Measurements from ENCODE around the gene LMNB1. TPM values are rescaled to one million over a fixed set of nuclear protein-coding genes. Genes with fewer than 3 reads are reported as not detected.

LMNB1 gene
- total and polyA plus RNA-seq, 4 donors: 1.1 to 8.9 (median 4.1) TPM

DNA sequence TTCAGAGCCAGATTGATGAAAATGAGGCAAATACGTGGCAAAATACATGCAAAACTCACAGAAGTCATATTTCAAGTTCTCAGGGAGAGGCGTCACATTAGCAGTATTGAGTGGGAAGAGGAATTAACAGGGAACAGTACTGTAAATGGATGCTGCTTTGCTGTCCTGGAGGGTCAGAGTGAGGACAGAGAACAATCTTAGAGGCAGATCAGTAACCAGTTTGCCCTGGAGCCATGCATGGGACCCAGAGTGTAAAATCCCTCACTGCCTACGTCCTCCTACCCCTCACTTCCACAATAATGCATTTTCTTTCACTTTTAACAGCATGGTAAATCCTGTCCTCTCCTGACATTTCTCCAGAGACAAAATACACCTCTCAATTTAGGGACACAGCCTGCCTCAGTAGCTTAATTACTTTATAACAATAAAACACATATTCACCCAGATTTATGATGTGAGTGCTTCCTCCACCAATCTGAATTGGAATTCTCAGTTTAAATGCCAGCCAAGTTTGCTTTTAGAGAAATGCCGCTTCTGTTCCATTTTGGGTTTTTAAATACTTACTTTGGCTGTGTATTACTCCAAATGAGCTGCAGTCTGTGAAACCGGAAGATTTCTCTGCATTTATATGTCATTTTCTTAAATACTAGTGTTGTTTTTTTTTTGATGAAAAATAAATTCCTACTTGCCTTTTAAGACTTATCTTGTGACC is 70.0 kb downstream of the LMNB1 start:
- no peaks in the 10 kb centered on the region for H3K4me1 ChIP-seq (ENCODE audit: control insufficient read depth in 1 of 2, insufficient read depth in 2 of 2, low read length in 2 of 2)
- H3K36me3 ChIP-seq (ENCODE audit: control insufficient read depth in 1 of 2, insufficient read depth in 2 of 2, low read length in 1 of 2): no peaks in the 10 kb centered on the region
- intact Hi-C loops (cut with DNase I): no loop called here
- H3K4me3 ChIP-seq (ENCODE audit: low read length in 2 of 2): no peak overlapping the region
- DNase-seq (no peak), ATAC-seq (ENCODE audit: low FRiP score) (no peak)
- WGBS, 2 donors: 28 to 35% methylated on average over 5 of the region's 5 CpGs
- H3K27ac ChIP-seq (ENCODE audit: low read depth in 1 of 2, low read length in 2 of 2): no peak overlapping the region
- no peaks in the 10 kb centered on the region for H3K9me3 ChIP-seq (ENCODE audit: control insufficient read depth, low read length)
- H3K27me3 ChIP-seq (ENCODE audit: control insufficient read depth in 1 of 2, insufficient read depth in 2 of 2, low read length in 1 of 2): no peaks in the 10 kb centered on the region

DNA sequence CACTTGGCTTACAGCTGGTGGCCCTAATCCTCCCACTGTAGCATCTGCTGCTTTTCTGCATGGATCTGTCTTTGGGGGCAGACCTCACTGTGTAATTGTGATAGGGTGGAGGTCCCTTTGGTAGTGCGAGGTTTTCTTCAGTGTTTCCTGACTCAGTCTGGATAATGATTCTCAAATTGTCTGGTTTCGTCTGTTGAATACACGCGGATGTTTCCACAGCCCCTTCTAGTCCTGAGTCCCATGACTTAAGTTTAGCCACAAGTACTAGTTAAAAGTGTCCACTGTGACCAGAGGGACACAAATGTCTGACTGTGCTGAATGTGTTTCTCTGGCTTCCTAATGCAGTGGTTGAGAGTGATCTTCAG is 70.5 kb downstream of the LMNB1 start:
- no peak overlapping the region for H3K27ac ChIP-seq (ENCODE audit: low read depth in 1 of 2, low read length in 2 of 2)
- peak; percentile 47 for ATAC-seq (ENCODE audit: low FRiP score)
- no peaks in the 10 kb centered on the region for H3K27me3 ChIP-seq (ENCODE audit: control insufficient read depth in 1 of 2, insufficient read depth in 2 of 2, low read length in 1 of 2)
- intact Hi-C loops (cut with DNase I): no loop called here
- DNase-seq: no peak
- no peaks in the 10 kb centered on the region for H3K4me1 ChIP-seq (ENCODE audit: control insufficient read depth in 1 of 2, insufficient read depth in 2 of 2, low read length in 2 of 2)
- no peak overlapping the region for H3K4me3 ChIP-seq (ENCODE audit: low read length in 2 of 2)
- no peaks in the 10 kb centered on the region for H3K36me3 ChIP-seq (ENCODE audit: control insufficient read depth in 1 of 2, insufficient read depth in 2 of 2, low read length in 1 of 2)
- H3K9me3 ChIP-seq (ENCODE audit: control insufficient read depth, low read length): no peaks in the 10 kb centered on the region
- WGBS, 2 donors: 50 to 71% methylated on average over 4 of the region's 4 CpGs

DNA sequence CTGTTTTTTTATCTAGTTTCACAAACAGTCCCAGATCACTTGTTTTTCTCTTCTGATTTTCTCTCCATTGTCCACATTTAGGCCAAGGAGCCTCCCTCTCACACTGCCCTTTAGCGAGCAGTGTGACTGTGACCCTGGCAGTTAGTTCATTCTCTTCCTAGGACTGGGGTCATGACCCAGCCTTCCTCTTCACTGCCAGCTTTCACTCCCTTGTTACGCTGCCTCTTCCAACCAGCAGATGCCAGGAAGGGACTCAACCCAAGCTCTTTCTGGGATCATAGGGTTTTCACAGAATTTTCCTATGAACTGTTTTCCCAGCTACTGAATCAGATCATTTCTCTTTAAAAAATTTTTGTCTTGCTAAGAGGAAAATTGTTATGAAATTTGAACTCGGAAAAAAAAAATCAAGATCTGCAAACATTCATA is 70.9 kb downstream of the LMNB1 start:
- Histone ChIP-seq H3K36me3 (ENCODE audit: control insufficient read depth in 1 of 2, insufficient read depth in 2 of 2, low read length in 1 of 2) (no peaks in the 10 kb centered on the region), H3K4me3 (ENCODE audit: low read length in 2 of 2) (no peak overlapping the region), H3K27me3 (ENCODE audit: control insufficient read depth in 1 of 2, insufficient read depth in 2 of 2, low read length in 1 of 2) (no peaks in the 10 kb centered on the region), H3K4me1 (ENCODE audit: control insufficient read depth in 1 of 2, insufficient read depth in 2 of 2, low read length in 2 of 2) (no peaks in the 10 kb centered on the region), H3K9me3 (ENCODE audit: control insufficient read depth, low read length) (no peaks in the 10 kb centered on the region), H3K27ac (ENCODE audit: low read depth in 1 of 2, low read length in 2 of 2) (no peak overlapping the region)
- intact Hi-C loops (cut with DNase I): no loop called here
- 32 to 58% methylated on average over 3 of the region's 3 CpGs for WGBS, 2 donors
- ATAC-seq (ENCODE audit: low FRiP score) (peak; percentile 63), DNase-seq (no peak)

DNA sequence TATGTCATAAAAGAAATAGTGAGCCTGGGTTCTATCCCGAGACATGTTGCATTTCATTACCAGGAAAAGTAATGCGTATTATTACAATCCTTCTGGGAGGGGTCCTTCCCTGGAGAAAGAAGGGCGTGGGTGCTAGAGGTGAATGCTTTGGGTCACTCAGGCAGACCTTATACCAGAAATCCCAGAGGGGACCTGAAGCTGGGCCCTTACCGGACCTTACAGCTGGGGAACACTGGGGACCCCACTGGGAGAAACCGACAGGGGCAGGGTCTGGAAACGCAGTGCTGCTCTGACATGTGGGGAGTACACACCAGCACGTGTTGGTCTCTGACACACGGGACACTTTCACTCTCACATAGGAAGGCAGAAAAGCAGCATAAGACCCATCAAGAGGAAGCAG is 71.3 kb downstream of the LMNB1 start:
- intact Hi-C loops (cut with DNase I): no loop called here
- H3K27me3 ChIP-seq (ENCODE audit: control insufficient read depth in 1 of 2, insufficient read depth in 2 of 2, low read length in 1 of 2): no peaks in the 10 kb centered on the region
- H3K4me3 ChIP-seq (ENCODE audit: low read length in 2 of 2): no peak overlapping the region
- no peak overlapping the region for H3K27ac ChIP-seq (ENCODE audit: low read depth in 1 of 2, low read length in 2 of 2)
- WGBS, 2 donors: 81 to 88% methylated on average over 8 of the region's 8 CpGs
- DNase-seq: no peak
- no peaks in the 10 kb centered on the region for H3K9me3 ChIP-seq (ENCODE audit: control insufficient read depth, low read length)
- no peaks in the 10 kb centered on the region for H3K4me1 ChIP-seq (ENCODE audit: control insufficient read depth in 1 of 2, insufficient read depth in 2 of 2, low read length in 2 of 2)
- no peaks in the 10 kb centered on the region for H3K36me3 ChIP-seq (ENCODE audit: control insufficient read depth in 1 of 2, insufficient read depth in 2 of 2, low read length in 1 of 2)
- peak; percentile 43 for ATAC-seq (ENCODE audit: low FRiP score)

DNA sequence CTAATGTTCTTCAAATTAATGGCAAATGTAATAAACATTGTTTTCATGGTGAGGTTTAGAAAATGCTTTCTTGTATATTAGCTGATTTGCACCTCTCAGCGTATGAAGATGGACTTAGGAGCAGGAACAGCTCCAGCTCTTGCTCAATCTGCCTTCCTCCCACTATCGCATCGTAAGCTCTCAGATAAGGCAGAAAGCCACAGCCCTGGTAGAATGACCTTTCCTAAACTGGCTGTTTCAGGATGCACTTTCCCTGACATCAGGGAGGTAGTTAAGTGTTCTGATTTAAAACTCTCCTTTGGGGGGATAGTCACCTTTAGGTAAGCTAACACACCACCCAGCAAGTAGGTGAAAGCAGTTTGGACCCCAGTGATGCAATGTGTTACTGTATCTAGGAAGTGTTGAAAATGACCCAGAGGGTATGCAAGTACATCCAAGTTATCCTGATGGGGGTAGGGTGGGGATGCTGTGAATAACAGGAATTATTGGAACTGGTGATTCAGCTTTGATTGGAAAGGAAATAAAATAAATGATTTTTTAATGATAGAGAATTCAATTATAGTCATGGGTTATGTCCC is 72.3 kb downstream of the LMNB1 start:
- peak; percentile 56 for ATAC-seq (ENCODE audit: low FRiP score)
- intact Hi-C loops (cut with DNase I): no loop called here
- WGBS, 2 donors: 82 to 93% methylated on average over 3 of the region's 3 CpGs
- Histone ChIP-seq H3K27ac (ENCODE audit: low read depth in 1 of 2, low read length in 2 of 2) (no peak overlapping the region), H3K27me3 (ENCODE audit: control insufficient read depth in 1 of 2, insufficient read depth in 2 of 2, low read length in 1 of 2) (no peaks in the 10 kb centered on the region), H3K4me3 (ENCODE audit: low read length in 2 of 2) (no peak overlapping the region), H3K36me3 (ENCODE audit: control insufficient read depth in 1 of 2, insufficient read depth in 2 of 2, low read length in 1 of 2) (no peaks in the 10 kb centered on the region), H3K4me1 (ENCODE audit: control insufficient read depth in 1 of 2, insufficient read depth in 2 of 2, low read length in 2 of 2) (no peaks in the 10 kb centered on the region), H3K9me3 (ENCODE audit: control insufficient read depth, low read length) (no peaks in the 10 kb centered on the region)
- no peak for DNase-seq

DNA sequence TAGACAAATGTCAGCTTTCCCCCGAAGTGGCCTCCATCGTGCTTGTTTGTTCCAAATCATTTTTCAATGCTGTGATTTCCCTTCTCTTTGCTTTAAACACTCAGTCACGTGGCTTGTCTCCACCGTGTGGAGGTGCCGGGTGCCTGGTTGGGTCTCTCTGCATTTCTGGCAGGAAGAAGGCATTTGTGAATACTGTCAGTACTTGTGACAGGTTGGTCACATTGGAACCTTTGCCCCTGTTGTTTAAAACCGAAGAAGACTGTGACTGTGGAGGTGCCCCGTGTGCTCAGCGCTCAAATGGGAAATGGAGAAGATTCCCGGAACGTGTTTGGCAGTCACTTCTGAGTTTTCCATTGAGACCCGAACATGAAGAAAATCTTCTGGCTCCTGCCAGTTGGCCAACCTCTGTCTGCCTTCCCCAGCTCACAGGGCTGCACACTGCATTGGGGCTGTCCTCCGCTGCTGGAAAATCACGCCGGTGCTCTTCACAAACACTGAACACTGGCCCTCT is 74.6 kb downstream of the LMNB1 start:
- WGBS, 2 donors: 16 to 28% methylated on average over 14 of the region's 14 CpGs
- Histone ChIP-seq H3K4me1 (ENCODE audit: control insufficient read depth in 1 of 2, insufficient read depth in 2 of 2, low read length in 2 of 2) (no peaks in the 10 kb centered on the region), H3K4me3 (ENCODE audit: low read length in 2 of 2) (no peak overlapping the region), H3K27ac (ENCODE audit: low read depth in 1 of 2, low read length in 2 of 2) (no peak overlapping the region), H3K27me3 (ENCODE audit: control insufficient read depth in 1 of 2, insufficient read depth in 2 of 2, low read length in 1 of 2) (no peaks in the 10 kb centered on the region), H3K9me3 (ENCODE audit: control insufficient read depth, low read length) (no peaks in the 10 kb centered on the region), H3K36me3 (ENCODE audit: control insufficient read depth in 1 of 2, insufficient read depth in 2 of 2, low read length in 1 of 2) (no peaks in the 10 kb centered on the region)
- ATAC-seq (ENCODE audit: low FRiP score) (peak; percentile 72), DNase-seq (no peak)
- intact Hi-C loops (cut with DNase I): no loop called here

DNA sequence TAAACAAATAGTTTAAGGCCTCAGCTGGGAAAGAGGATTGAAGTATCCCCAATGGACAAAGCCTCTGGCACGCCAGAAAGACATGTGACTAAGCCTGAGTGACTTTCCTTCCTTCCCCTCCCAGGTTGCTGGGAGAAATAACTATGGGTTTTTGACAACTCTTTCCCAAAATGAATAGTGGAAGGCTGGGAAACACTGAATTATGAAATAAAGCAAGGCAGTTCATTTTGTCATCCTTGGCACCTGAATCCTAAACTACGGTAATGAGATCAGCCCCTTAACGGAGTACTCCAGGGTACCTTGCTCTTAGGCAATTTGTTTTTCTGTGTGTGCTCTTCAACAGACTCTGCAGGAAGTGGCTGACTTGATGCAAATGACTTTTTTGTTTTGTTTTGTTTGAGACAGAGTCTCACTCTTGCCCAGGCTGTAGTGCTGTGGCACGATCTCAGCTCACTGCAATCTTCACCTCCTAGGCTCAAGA is 75.2 kb downstream of the LMNB1 start:
- Histone ChIP-seq H3K36me3 (ENCODE audit: control insufficient read depth in 1 of 2, insufficient read depth in 2 of 2, low read length in 1 of 2) (no peaks in the 10 kb centered on the region), H3K4me1 (ENCODE audit: control insufficient read depth in 1 of 2, insufficient read depth in 2 of 2, low read length in 2 of 2) (no peaks in the 10 kb centered on the region), H3K9me3 (ENCODE audit: control insufficient read depth, low read length) (no peaks in the 10 kb centered on the region), H3K27ac (ENCODE audit: low read depth in 1 of 2, low read length in 2 of 2) (no peak overlapping the region), H3K27me3 (ENCODE audit: control insufficient read depth in 1 of 2, insufficient read depth in 2 of 2, low read length in 1 of 2) (no peaks in the 10 kb centered on the region), H3K4me3 (ENCODE audit: low read length in 2 of 2) (no peak overlapping the region)
- ATAC-seq (ENCODE audit: low FRiP score): peak; percentile 51
- intact Hi-C loops (cut with DNase I): no loop called here
- DNase-seq: no peak
- WGBS, 2 donors: 5 to 11% methylated on average over 4 of the region's 4 CpGs

DNA sequence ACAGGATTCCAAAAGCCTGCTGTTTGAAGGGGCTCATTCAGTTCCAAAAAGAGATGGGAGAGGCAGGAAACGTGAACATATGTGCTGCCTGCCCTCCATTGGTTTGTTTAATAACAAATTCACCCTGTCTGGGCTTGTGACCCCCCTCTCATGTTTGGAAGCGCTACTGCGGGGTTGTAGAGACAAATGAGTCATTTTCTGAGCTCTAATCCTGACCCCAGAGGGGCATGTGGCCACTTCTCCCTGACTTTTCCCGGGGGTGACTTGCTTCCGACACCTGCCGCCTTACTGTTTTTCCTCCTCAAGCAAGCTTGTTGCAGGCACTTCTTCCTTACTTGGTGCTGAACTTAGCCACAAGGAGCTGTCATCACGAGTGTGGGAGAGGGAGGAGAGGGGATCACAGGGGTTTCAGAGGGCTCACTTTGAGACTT is 75.9 kb downstream of the LMNB1 start:
- DNase-seq: no peak
- H3K36me3 ChIP-seq (ENCODE audit: control insufficient read depth in 1 of 2, insufficient read depth in 2 of 2, low read length in 1 of 2): no peaks in the 10 kb centered on the region
- H3K27ac ChIP-seq (ENCODE audit: low read depth in 1 of 2, low read length in 2 of 2): no peak overlapping the region
- no peaks in the 10 kb centered on the region for H3K9me3 ChIP-seq (ENCODE audit: control insufficient read depth, low read length)
- no peaks in the 10 kb centered on the region for H3K27me3 ChIP-seq (ENCODE audit: control insufficient read depth in 1 of 2, insufficient read depth in 2 of 2, low read length in 1 of 2)
- 82 to 89% methylated on average over 7 of the region's 7 CpGs for WGBS, 2 donors
- H3K4me3 ChIP-seq (ENCODE audit: low read length in 2 of 2): no peak overlapping the region
- intact Hi-C loops (cut with DNase I): no loop called here
- H3K4me1 ChIP-seq (ENCODE audit: control insufficient read depth in 1 of 2, insufficient read depth in 2 of 2, low read length in 2 of 2): no peaks in the 10 kb centered on the region
- ATAC-seq (ENCODE audit: low FRiP score): no peak
